PFSK-1 (cell line): ENCODE measurements around the gene PRC1.

Experiments
- FOXP2 ChIP-seq: optimal IDR thresholded peaks from 2 replicates; pipeline ENCODE3; 2011; ENCODE audit warnings: borderline replicate concordance, control low read depth, inconsistent platforms; ENCODE audit not compliant: insufficient read depth; ENCODE audit errors: extremely low read length, extremely low read depth
- POLR2AphosphoS5 ChIP-seq: IDR thresholded peaks from 2 replicates; pipeline ENCODE4 v1.6.1; 2012; ENCODE audit warnings: low read depth, mild to moderate bottlenecking, control low read depth, low read length, moderate library complexity
- SIN3A ChIP-seq: IDR thresholded peaks from 2 replicates; pipeline ENCODE4 v1.6.1; 2012; ENCODE audit warnings: mild to moderate bottlenecking, low read length, moderate library complexity, borderline replicate concordance; ENCODE audit not compliant: insufficient read depth
- TAF1 ChIP-seq: IDR thresholded peaks from 2 replicates; pipeline ENCODE4 v1.6.1; 2012; ENCODE audit warnings: low read length, control low read depth, borderline replicate concordance; ENCODE audit not compliant: insufficient read depth
- TF ChIP-seq, protein P1 (sequence below), 2 experiments: IDR thresholded peaks; 2 replicates each; pipeline versions ENCODE4 v1.6.1 to v1.8.0; 2011 to 2012; ENCODE audit warnings: low read depth in 2 of 2, low read length in 2 of 2, control low read depth in 1 of 2, inconsistent platforms in 1 of 2, mild to moderate bottlenecking in 1 of 2, moderate library complexity in 1 of 2; ENCODE audit not compliant: insufficient read depth in 1 of 2

The PRC1 gene

DNA sequence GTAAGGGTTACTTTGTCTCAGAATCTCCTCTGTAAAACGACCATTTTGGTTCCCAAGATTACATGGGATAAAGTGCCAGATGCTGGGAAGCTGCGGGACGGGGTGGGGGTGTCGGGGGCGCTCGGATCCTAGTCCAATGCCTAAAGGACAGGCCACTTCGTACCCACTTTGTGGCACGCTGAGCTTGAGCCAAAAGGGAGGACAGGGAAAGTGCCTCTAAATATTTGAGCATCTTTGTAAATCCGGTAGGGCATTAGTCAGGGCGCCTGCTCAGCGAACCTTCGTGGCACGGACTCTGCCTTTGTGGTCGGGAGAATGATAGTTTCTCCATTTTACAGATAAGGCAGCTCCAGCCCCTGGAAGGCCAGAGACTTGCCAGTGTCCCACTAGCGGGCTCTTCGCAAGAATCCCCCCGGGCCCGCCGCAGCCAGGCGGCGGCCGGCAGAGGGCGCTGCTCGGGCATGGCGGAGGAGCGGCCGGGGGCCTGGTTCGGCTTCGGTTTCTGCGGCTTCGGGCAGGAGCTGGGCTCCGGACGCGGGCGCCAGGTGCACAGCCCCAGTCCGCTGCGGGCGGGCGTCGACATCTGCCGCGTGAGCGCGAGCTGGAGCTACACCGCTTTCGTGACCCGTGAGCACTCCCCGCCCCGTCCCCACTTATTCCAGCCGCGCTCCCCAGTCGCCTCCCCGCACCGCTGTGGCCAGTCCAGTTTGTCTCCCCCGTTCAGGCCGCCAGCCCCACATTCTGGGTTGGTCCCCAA, 37.9 kb downstream of the PRC1 start:
- TF ChIP-seq, protein P1, sequence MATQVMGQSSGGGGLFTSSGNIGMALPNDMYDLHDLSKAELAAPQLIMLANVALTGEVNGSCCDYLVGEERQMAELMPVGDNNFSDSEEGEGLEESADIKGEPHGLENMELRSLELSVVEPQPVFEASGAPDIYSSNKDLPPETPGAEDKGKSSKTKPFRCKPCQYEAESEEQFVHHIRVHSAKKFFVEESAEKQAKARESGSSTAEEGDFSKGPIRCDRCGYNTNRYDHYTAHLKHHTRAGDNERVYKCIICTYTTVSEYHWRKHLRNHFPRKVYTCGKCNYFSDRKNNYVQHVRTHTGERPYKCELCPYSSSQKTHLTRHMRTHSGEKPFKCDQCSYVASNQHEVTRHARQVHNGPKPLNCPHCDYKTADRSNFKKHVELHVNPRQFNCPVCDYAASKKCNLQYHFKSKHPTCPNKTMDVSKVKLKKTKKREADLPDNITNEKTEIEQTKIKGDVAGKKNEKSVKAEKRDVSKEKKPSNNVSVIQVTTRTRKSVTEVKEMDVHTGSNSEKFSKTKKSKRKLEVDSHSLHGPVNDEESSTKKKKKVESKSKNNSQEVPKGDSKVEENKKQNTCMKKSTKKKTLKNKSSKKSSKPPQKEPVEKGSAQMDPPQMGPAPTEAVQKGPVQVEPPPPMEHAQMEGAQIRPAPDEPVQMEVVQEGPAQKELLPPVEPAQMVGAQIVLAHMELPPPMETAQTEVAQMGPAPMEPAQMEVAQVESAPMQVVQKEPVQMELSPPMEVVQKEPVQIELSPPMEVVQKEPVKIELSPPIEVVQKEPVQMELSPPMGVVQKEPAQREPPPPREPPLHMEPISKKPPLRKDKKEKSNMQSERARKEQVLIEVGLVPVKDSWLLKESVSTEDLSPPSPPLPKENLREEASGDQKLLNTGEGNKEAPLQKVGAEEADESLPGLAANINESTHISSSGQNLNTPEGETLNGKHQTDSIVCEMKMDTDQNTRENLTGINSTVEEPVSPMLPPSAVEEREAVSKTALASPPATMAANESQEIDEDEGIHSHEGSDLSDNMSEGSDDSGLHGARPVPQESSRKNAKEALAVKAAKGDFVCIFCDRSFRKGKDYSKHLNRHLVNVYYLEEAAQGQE (IDR thresholded peaks at IDR 0.05; ENCODE audit: insufficient read depth in 1 of 2, low read depth in 2 of 2, low read length in 2 of 2) = no peak
- 0 out of 2 replicates have a peak, but pooled peaks have one; percentile 23 for TF ChIP-seq TAF1

DNA sequence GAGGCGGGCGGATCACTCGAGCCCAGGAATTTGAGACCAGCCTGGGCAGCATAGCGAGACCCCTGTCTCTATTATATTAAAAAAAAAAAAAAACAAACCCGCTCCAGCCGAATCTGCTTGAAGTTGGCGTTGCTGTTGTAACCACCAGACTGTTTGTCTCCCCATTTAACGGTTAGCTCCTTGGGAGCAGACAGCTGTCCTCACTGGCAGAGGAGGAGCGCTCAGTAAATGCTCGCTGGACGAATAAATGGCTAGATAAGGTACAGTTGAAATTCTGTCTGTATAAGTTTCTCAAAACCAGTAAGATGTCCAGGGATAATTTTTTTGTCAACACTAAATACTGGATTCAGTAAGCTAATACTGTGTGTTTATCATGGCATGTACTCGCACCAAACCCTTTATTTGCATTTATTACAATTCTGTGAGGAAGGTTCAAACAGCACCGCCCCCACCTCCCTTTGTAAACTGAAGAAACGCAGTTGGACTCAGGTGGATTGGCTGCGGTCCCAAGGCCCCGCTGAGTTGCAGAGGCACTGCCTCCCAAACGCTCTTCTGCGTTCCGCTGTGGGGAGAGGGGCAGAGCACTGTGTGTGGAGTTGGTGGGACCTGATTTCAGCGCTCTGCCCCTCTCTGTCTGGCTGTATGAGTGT, 38.6 kb downstream of the PRC1 start:
- TF ChIP-seq TAF1 (no peak), POLR2AphosphoS5 (no peak), FOXP2 (no peak), SIN3A (no peak)
- TF ChIP-seq, protein P1 (IDR thresholded peaks at IDR 0.05; ENCODE audit: insufficient read depth in 1 of 2, low read depth in 2 of 2, low read length in 2 of 2) = no peak

DNA sequence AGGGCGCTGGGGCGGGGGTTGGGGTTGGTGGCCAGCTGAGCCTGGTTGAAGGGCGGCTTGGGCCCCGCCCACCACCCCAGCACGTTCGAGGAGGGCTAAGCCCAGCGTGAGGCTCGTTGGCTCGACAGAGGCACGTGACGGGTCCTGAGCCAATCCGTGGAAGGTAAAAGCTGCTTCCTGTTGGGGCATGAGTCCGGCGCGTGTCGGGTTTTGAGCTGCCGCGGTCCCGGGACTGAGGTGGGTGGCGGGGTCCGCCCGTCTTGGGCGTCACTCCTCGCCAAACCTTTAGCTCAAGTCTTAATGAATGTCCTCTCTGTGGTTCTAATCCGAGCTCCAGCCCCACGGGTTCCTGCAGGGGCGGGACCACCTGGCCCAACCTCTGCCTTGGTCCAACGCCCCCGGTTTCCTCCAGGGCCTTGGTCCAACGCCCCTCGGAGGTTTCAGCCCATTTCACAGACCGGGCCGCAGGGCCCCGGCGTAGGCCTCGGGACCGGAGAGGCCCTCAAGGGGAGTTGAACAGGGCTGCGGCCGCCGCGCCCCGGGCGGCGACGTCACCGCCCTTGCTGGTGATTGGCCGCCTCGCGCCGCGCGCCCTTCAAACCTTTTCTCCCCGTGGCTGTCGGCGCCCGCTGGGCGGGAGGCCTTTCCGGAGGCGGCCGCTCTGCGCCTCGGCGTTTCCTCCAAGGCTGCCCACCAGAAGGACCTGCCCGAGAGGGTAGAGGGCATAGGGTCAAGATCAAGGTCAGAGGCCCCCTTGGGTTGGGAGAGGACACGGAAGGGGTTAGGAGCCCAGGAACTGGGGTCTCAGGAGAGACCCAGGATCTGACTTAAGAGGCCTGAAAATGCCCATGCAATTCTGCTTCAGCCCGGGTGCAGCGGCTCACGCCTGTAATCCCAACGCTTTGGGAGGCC, 39.4 kb downstream of the PRC1 start, which contains the start of gene RCCD1:
Gene RCCD1, plus strand, starts transcription at position 173 of the 912 bp plus-strand sequence. CDS start 1,851 bp downstream, outside the sequence.
- TF ChIP-seq TAF1 (peak; percentile 78; the same call in 1 of the 2 replicates), SIN3A (peak; percentile 60; the same call in 1 of the 2 replicates), FOXP2 (peak; percentile 56), POLR2AphosphoS5 (peak; percentile 94)
- TF ChIP-seq, protein P1 (IDR thresholded peaks at IDR 0.05; ENCODE audit: insufficient read depth in 1 of 2, low read depth in 2 of 2, low read length in 2 of 2) = no peak

DNA sequence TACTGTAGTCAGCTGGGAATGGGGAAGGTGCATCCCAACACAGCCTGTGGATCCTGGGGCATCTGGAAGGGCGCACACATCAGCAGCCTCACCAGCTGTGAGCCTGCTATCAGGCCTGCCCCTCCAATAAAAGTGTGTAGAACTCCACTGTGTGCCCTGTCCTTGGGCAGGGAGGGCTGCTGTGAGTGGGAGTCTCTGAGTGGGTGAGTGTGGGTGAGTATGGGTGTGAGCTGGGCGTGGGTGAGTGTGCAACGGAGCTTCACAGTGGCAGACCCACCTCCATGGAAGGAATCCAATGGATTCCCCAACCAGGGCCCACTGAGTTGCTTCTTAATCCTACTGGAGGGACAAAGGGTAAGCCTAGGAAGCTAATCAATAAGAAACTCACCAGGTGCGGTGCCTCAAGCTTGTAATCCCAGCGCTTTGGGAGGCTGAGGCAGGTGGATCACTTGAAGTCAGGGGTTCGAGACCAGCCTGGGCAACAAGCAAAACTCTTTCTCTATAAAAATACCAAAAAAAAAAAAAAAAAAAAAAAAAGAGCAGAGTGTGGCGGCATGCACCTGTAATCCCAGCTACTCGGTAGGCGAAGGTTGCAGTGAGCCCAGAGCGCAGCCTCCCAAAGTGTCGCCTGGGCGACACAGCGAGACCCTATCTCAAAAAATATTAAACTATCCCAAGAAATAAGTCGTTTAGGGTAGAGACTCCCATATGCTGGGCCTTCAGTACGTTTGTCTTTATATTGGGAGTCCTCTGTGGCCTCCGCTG, 40.2 kb downstream of the PRC1 start:
- TF ChIP-seq SIN3A = no peak
- TF ChIP-seq FOXP2 = peak; percentile 7
